GM10266 (cell line): Measurements from ENCODE around the gene ARHGAP31.
"Not testable (repeated sequence)": the region's sequence is repeated elsewhere in the genome, so short reads cannot be mapped to it uniquely, and the experiment has no call there.

ENCODE experiments used
- DNase-seq: peaks from one replicate; pipeline ENCODE4 v3.0.0; 2012; ENCODE audit errors: extremely low spot score
- CTCF ChIP-seq: IDR thresholded peaks from 2 replicates; pipeline ENCODE4 v1.5.1; 2012; ENCODE audit warnings: mild to moderate bottlenecking, low read depth; ENCODE audit not compliant: control insufficient read depth, insufficient read depth; ENCODE audit errors: missing control alignments

ARHGAP31 gene

GRCh38 chr3:119305286-119305685 lies 11.1 kb downstream of the ARHGAP31 start:
- no peak for TF ChIP-seq CTCF
- no peak for DNase-seq

- DNase-seq: not testable (repeated sequence)
Observed at GRCh38 chr3:119306378-119306777, 12.2 kb downstream of the ARHGAP31 start.

- DNase-seq: no peak
- TF ChIP-seq CTCF: no peak
Observed at GRCh38 chr3:119308355-119308754, 14.2 kb downstream of the ARHGAP31 start.

- DNase-seq: no peak
- TF ChIP-seq CTCF: no peak
Observed at GRCh38 chr3:119309591-119309990, 15.4 kb downstream of the ARHGAP31 start.

GRCh38 chr3:119310071-119310470 lies 15.9 kb downstream of the ARHGAP31 start:
- DNase-seq: no peak
- TF ChIP-seq CTCF: no peak

- no peak for TF ChIP-seq CTCF
- no peak for DNase-seq
Observed at GRCh38 chr3:119311081-119311925, 17.1 kb downstream of the ARHGAP31 start.

GRCh38 chr3:119313461-119313860 lies 19.3 kb downstream of the ARHGAP31 start:
- no peak for TF ChIP-seq CTCF
- no peak for DNase-seq
